ENCODE measurements around the gene ZKSCAN3.

The ZKSCAN3 gene

GRCh38 chr6:28335040-28335563 is 14.6 kb upstream of the ZKSCAN3 start:
- Mint-ChIP-seq H3K4me1 (ENCODE audit: low read depth) (peaks cover 5% of the 10 kb centered on the region), H3K36me3 (ENCODE audit: low read depth) (no peaks in the 10 kb centered on the region), H3K9me3 (peaks cover under 1% of the 10 kb centered on the region), H3K27ac (no peak overlapping the region), H3K4me3 (no peak overlapping the region), H3K27me3 (no peaks in the 10 kb centered on the region)
- DNase-seq: no peak

DNA sequence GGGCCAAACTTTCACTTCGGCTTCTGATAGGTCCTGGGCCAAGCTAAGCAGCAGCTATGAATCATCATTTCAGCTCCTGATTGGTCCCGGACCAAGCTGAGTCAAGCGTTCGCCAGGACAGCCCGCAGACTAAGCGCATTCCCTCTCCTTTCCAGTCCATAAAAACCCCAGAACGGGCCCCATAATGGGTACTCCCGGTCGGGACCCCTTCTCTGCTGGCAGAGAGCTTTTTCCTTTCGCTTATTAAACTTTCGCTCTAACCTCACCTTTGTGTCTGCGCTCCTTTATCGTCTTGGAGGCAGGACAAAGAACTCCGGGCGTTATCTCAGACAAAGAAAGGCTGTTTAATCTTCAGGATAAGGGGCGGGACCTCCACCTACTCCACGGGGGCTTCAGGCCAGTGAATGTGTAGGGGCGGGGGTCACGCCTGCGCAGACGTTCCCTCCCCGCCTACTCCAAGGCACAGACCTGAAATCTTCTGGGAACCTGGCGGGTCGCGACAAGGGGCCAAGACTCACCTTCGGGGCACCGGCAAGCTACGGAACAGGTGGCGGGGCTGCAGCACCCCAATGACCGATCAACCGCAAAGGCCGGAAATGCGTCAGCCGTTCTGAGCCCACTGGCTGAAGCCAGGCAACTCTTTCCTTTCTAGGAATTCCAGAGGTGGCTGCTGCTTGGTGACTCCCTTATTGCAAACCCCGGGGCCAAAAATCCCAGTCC is 14.0 kb upstream of the ZKSCAN3 start, which contains the start of gene ZSCAN31:
ZSCAN31 (minus strand) TSS at position 585 of the 720 bp plus-strand sequence. CDS start 6,465 bp downstream, outside the sequence.
- peaks cover under 1% of the 10 kb centered on the region for H3K36me3 Mint-ChIP-seq (ENCODE audit: low read depth)
- H3K27me3 Mint-ChIP-seq: no peaks in the 10 kb centered on the region
- H3K4me1 Mint-ChIP-seq (ENCODE audit: low read depth): peaks cover 5% of the 10 kb centered on the region
- H3K27ac Mint-ChIP-seq: no peak within 1 kb of the TSS
- peaks cover 7% of the 10 kb centered on the region for H3K9me3 Mint-ChIP-seq
- H3K4me3 Mint-ChIP-seq: no peak within 1 kb of the TSS
- DNase-seq: peak; percentile 82

DNA sequence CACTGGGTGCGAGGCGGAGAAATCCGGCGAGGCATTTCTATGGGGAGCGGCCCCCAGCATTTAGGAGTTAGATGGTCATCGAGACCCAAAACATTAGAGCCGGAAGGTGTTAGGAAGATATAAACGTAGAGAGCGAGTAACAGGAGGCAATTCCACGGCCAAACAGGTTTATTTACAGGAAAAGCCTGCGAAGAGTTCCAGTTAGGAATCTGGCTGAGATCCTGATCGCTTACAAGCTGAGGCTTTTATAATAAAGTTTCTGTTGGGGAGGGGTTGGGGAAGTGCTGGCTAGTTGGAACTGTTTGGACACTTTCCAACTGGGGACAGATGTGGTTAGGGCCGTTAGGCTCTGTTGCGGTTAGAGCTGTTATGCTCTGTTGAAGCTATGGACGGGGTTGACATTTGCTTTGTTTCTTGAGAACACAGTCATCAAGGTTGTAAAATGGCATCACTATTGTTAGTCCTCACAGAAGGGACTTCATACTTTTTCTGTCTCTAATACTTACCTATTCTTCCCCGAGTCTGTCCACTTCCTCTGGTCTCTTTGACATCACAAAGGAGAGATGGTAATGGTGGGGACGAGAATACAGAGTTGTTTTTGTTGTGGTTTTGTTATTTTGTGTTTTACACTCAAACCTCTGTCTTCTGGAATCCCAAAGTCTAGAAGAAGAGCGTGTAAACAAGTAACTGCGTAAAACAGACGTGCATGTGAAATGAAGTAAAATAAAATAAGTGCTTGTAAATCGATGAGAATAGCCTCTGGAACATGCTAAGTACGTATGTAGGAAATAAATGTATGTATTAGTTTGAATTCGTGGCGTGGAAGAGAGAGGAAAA is 13.2 kb upstream of the ZKSCAN3 start:
- peaks cover 10% of the 10 kb centered on the region for H3K9me3 Mint-ChIP-seq
- DNase-seq: no peak
- no peaks in the 10 kb centered on the region for H3K27me3 Mint-ChIP-seq
- peaks cover 2% of the 10 kb centered on the region for H3K36me3 Mint-ChIP-seq (ENCODE audit: low read depth)
- H3K4me1 Mint-ChIP-seq (ENCODE audit: low read depth): peaks cover 5% of the 10 kb centered on the region
- no peak overlapping the region for H3K27ac Mint-ChIP-seq
- H3K4me3 Mint-ChIP-seq: no peak overlapping the region

DNA sequence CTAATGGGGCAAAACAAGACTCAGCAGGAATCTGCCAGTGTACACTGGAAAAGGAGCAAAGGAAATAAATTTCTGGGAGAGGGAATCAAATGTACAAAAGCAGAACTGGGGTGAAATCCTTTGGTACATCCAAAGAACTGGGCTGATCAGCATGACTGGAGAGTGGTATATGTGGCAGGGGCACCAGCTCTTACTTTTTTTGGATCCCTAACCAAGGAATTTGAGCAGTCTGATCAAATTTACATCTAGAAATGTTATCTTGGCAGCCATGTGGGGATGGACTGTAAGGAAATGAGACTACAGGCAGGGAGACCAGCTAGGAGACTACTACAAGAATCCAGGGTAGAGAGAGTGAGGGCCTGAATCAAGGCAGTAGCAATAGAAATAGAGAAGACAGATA is 12.6 kb upstream of the ZKSCAN3 start:
- H3K36me3 Mint-ChIP-seq (ENCODE audit: low read depth): peaks cover 2% of the 10 kb centered on the region
- no peak overlapping the region for H3K4me3 Mint-ChIP-seq
- no peak for DNase-seq
- peaks cover 10% of the 10 kb centered on the region for H3K9me3 Mint-ChIP-seq
- H3K27me3 Mint-ChIP-seq: no peaks in the 10 kb centered on the region
- H3K4me1 Mint-ChIP-seq (ENCODE audit: low read depth): peaks cover 5% of the 10 kb centered on the region
- no peak overlapping the region for H3K27ac Mint-ChIP-seq

DNA sequence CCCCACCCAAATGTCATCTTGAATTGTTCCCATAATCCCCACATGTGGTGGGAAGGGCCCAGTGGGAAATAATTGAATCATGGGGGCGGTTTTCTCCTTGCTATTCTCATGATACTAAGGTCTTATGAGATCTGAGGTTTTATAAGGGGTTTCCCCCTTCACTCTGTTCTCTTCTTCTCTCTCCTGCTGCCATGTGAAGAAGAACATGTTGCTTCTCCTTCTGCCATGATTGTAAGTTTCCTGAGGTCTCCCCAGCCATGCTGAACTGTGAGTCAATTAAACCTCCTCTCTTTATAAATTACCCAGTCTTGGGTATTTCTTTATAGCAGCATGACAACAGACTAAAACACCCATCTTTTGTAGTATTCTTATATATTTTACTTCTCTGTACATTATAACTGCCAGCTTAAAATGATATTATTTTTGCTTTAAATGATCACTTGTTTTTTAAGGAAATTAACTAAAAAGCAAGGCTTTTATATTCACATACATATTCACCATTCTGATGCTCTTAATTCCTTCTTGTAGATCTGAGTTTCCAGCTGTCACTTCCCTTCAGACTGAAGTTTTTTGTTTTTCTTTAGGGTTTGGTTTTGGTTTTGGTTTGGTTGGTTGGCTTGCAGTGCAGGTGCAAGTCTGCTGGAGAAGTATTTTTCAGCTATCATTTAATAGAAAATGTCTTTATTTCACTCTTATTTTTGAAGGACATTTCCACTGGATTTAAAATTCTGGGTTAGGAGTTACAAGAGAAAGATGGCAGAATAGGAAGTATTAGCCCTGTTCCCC is 9.2 kb upstream of the ZKSCAN3 start:
- H3K4me3 Mint-ChIP-seq: no peak overlapping the region
- H3K27me3 Mint-ChIP-seq: peaks cover 4% of the 10 kb centered on the region
- no peak for DNase-seq
- no peaks in the 10 kb centered on the region for H3K4me1 Mint-ChIP-seq (ENCODE audit: low read depth)
- H3K27ac Mint-ChIP-seq: no peak overlapping the region
- peaks cover 10% of the 10 kb centered on the region for H3K9me3 Mint-ChIP-seq
- H3K36me3 Mint-ChIP-seq (ENCODE audit: low read depth): peaks cover 2% of the 10 kb centered on the region

DNA sequence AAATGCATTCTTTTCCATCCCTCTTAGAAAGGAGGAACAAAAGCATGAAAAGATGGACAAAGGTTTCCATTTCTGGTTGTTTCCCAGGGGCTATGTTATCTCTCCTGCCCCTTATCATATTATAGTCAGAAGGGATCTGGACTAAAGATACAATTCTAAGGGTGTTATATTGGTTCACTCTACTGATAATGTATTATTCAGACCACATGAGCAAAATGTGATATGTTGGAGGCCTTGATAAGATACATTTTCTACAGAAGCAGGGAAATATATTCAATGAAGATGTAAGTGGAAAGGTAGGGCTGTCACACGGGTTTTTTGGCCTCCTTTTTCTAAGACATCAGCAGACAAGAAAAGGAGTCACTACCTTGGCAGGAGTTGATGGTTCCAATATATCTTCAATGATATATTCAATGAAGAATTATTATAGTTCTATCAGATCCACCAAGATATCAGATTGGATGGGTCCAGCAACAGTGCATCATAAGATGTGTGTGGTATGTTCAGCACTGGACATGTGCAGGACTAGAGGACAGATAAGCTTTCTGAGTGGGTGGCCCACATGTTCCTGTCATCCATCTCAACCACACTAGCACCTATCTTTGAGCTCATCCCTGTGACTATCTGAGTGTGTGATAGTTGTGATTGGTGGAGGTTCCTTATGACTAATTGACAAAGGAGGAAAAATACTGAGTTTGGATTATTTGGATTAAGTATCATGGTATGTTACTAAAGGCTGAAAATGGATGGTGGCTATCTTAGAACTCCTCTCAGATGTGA is 5.7 kb upstream of the ZKSCAN3 start:
- Mint-ChIP-seq H3K9me3 (peaks cover 10% of the 10 kb centered on the region), H3K4me1 (ENCODE audit: low read depth) (no peaks in the 10 kb centered on the region), H3K27ac (no peak overlapping the region), H3K4me3 (no peak overlapping the region), H3K36me3 (ENCODE audit: low read depth) (peaks cover 2% of the 10 kb centered on the region), H3K27me3 (peaks cover 18% of the 10 kb centered on the region)
- no peak for DNase-seq

DNA sequence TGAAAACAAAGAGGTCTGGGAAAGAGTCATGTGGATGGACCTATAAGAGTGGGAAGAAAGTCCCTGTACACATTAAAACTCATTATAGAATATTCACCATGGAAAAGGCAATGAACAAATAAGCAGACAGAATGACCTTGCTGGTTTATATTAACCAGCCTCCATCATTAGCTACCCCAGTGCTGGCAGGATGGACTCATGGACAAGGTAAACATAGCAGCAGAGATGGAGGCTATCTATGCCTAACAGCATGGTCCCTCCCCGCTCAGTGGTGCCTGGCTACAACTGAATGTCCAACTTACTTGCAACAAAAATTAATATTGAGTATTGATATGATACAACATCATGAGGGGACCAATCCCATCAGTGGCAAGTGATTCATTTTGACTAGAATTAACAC is 4.5 kb upstream of the ZKSCAN3 start:
- Mint-ChIP-seq H3K4me3 (no peak overlapping the region), H3K9me3 (peaks cover 8% of the 10 kb centered on the region), H3K36me3 (ENCODE audit: low read depth) (peaks cover 7% of the 10 kb centered on the region), H3K4me1 (ENCODE audit: low read depth) (peaks cover 7% of the 10 kb centered on the region), H3K27me3 (peaks cover 18% of the 10 kb centered on the region), H3K27ac (no peak overlapping the region)
- no peak for DNase-seq

DNA sequence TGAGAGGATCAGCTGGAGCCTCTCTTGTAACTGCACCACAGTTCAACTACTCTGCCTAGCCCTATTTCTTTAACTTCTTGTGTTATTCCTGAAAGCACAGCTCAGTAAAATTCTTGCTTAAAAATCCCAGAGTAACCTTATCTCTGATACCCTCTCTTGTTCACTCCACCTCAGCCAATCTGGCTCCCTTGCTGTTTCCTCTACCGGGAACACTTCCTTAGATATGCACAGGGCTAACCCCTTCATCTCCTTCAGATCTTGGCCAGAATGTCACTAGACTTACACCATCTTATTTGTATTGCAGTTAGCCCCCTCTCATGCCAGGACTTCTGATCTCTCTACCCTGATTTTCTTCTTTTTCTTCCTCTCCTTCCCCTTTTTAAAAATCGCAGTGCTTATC is 2.6 kb upstream of the ZKSCAN3 start:
- H3K4me1 Mint-ChIP-seq (ENCODE audit: low read depth): peaks cover 25% of the 10 kb centered on the region
- peaks cover 18% of the 10 kb centered on the region for H3K27me3 Mint-ChIP-seq
- DNase-seq: no peak
- H3K4me3 Mint-ChIP-seq: no peak overlapping the region
- H3K9me3 Mint-ChIP-seq: no peaks in the 10 kb centered on the region
- no peak overlapping the region for H3K27ac Mint-ChIP-seq
- H3K36me3 Mint-ChIP-seq (ENCODE audit: low read depth): peaks cover 5% of the 10 kb centered on the region

GRCh38 chr6:28349344-28349891 is 329 bp upstream of the ZKSCAN3 start:
- H3K4me1 Mint-ChIP-seq (ENCODE audit: low read depth): peaks cover 28% of the 10 kb centered on the region

GRCh38 chr6:28351087-28351486 is 1.3 kb downstream of the ZKSCAN3 start:
- no peak for DNase-seq
- Mint-ChIP-seq H3K27me3 (peaks cover 11% of the 10 kb centered on the region), H3K4me1 (ENCODE audit: low read depth) (peaks cover 37% of the 10 kb centered on the region), H3K9me3 (no peaks in the 10 kb centered on the region), H3K4me3 (peak overlapping the region; percentile 99), H3K36me3 (ENCODE audit: low read depth) (peaks cover 5% of the 10 kb centered on the region), H3K27ac (no peak overlapping the region)

More at GRCh38 chr6:28349344-28349891, 329 bp upstream of the ZKSCAN3 start:
- Mint-ChIP-seq H3K9me3 (no peaks in the 10 kb centered on the region), H3K4me3 (peak overlapping the region; percentile 99), H3K27me3 (peaks cover 15% of the 10 kb centered on the region), H3K36me3 (ENCODE audit: low read depth) (peaks cover 5% of the 10 kb centered on the region), H3K27ac (peak overlapping the region; percentile 95)
- no peak for DNase-seq

GRCh38 chr6:28351493-28351925 is 1.8 kb downstream of the ZKSCAN3 start:
- peaks cover 5% of the 10 kb centered on the region for H3K36me3 Mint-ChIP-seq (ENCODE audit: low read depth)
- H3K4me1 Mint-ChIP-seq (ENCODE audit: low read depth): peaks cover 39% of the 10 kb centered on the region
- no peak overlapping the region for H3K4me3 Mint-ChIP-seq
- no peaks in the 10 kb centered on the region for H3K9me3 Mint-ChIP-seq
- peaks cover 8% of the 10 kb centered on the region for H3K27me3 Mint-ChIP-seq
- peak overlapping the region; percentile 18 for H3K27ac Mint-ChIP-seq
- no peak for DNase-seq

GRCh38 chr6:28353356-28353755 is 3.6 kb downstream of the ZKSCAN3 start:
- H3K4me1 Mint-ChIP-seq (ENCODE audit: low read depth): peaks cover 41% of the 10 kb centered on the region
- no peak for DNase-seq
- peaks cover 5% of the 10 kb centered on the region for H3K36me3 Mint-ChIP-seq (ENCODE audit: low read depth)
- no peaks in the 10 kb centered on the region for H3K27me3 Mint-ChIP-seq
- H3K27ac Mint-ChIP-seq: no peak overlapping the region
- H3K9me3 Mint-ChIP-seq: no peaks in the 10 kb centered on the region
- H3K4me3 Mint-ChIP-seq: no peak overlapping the region

DNA sequence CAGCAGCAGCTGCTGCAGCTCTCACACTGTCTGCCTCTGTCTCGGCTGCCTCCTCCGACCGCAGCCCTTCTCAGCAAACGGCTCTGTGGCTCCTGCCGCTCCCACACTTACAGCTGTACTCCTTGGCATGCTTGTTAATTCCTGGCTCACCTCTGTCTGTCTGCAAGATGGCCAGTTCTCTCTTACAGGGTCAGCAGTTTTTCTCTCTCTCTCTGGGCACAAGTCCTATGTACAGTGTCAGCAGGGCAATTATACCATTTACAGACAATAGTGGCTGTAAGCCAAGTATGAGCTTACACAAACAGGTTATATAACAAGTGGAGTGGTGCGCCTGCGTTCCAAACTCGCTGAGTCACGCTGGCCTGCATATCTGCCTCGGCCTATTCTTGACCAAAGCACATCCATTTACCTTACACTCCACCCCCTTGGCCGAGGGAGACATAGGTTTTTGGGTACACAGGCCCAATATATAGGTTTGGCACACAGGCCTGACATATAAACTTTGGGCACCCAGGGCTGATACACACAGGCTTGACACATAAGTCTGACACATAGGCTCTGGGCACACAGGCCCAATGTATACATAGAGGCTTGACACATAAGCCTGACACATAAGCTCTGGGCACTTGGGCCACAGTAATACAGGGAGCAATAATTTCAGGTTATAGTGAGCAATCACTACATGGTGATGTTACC is 4.4 kb downstream of the ZKSCAN3 start:
- DNase-seq: no peak
- H3K27me3 Mint-ChIP-seq: no peaks in the 10 kb centered on the region
- H3K9me3 Mint-ChIP-seq: no peaks in the 10 kb centered on the region
- peak overlapping the region; percentile 53 for H3K27ac Mint-ChIP-seq
- H3K4me3 Mint-ChIP-seq: no peak overlapping the region
- H3K36me3 Mint-ChIP-seq (ENCODE audit: low read depth): peaks cover 6% of the 10 kb centered on the region
- peaks cover 41% of the 10 kb centered on the region for H3K4me1 Mint-ChIP-seq (ENCODE audit: low read depth)

All from activated T-cell treated with anti-CD3 and anti-CD28 coated beads, Interleukin-2, amount 50 U/mL, for 24 hours (primary cell).